ENCODE data around the gene ZXDB. TPM values are rescaled to one million over a fixed set of nuclear protein-coding genes. Genes with fewer than 3 reads are reported as not detected.

ZXDB gene
- total and polyA plus RNA-seq, 8 donors, result 1.1 to 6.1 (median 3.5) TPM

GRCh38 chrX:57641338-57641737 lies 49.5 kb downstream of the ZXDB start:
- Histone ChIP-seq H3K27me3 (no peaks in the 10 kb centered on the region), H3K9me3 (no peaks in the 10 kb centered on the region), H3K4me1 (no peaks in the 10 kb centered on the region), H3K36me3 (no peaks in the 10 kb centered on the region), H3K4me3 (no peak overlapping the region), H3K27ac (no peak overlapping the region)
- no peak for TF ChIP-seq CTCF (IDR thresholded peaks at IDR 0.05)
- intact Hi-C loops (cut with DNase I), result no loop called here
- WGBS, 2 donors, result 46 to 67% methylated on average over 2 of the region's 2 CpGs
- peak; percentile 91 for FAIRE-seq
- DNase-seq, result no peak
- no peak for ATAC-seq

GRCh38 chrX:57643698-57644097 lies 51.9 kb downstream of the ZXDB start:
- ATAC-seq (no peak), FAIRE-seq (peak; percentile 60), DNase-seq (no peak)
- WGBS, 2 donors, result 67 to 76% methylated on average over 1 of the region's 1 CpG
- no peaks in the 10 kb centered on the region for H3K4me1 ChIP-seq
- intact Hi-C loops (cut with DNase I), result no loop called here
- no peaks in the 10 kb centered on the region for H3K9me3 ChIP-seq
- no peak for TF ChIP-seq CTCF (IDR thresholded peaks at IDR 0.05)
- H3K36me3 ChIP-seq, result no peaks in the 10 kb centered on the region
- H3K4me3 ChIP-seq, result no peak overlapping the region
- H3K27me3 ChIP-seq, result no peaks in the 10 kb centered on the region
- H3K27ac ChIP-seq, result no peak overlapping the region

GRCh38 chrX:57647020-57647419 lies 55.2 kb downstream of the ZXDB start:
- no peak for TF ChIP-seq CTCF (IDR thresholded peaks at IDR 0.05)
- H3K4me1 ChIP-seq, result no peaks in the 10 kb centered on the region
- no peak overlapping the region for H3K4me3 ChIP-seq
- FAIRE-seq (no peak), DNase-seq (no peak), ATAC-seq (no peak)
- H3K9me3 ChIP-seq, result no peaks in the 10 kb centered on the region
- intact Hi-C loops (cut with DNase I), result no loop called here
- H3K27ac ChIP-seq, result no peak overlapping the region
- no peaks in the 10 kb centered on the region for H3K27me3 ChIP-seq
- no peaks in the 10 kb centered on the region for H3K36me3 ChIP-seq

Other genes with a start within 250 kb of the ZXDB start
- gene NLRP2B, start 88.2 kb downstream of the ZXDB start, total RNA-seq, result not detected
- gene NLRP2B, start 88.2 kb downstream of the ZXDB start, polyA plus RNA-seq, result under 1 TPM in 1 of 2 donors, not detected in 1; 0.02 TPM